Right lobe of liver (tissue), 4 donors: ENCODE measurements around the gene LONRF2.

ENCODE experiments used
- CTCF ChIP-seq, 4 donors: fragments of 200-600 bp in 3 of 4; fragments of 450-650 bp in 1 of 4; IDR thresholded peaks; one replicate each; pipeline versions ENCODE4 v1.5.1 to v1.8.0; 2016 to 2022; ENCODE audit warnings: antibody characterized with exemption in 4 of 4, mild to moderate bottlenecking in 2 of 4
- POLR2A ChIP-seq: fragments of 450-650 bp; IDR thresholded peaks from one replicate; pipeline ENCODE4 v1.6.1; 2017; ENCODE audit warnings: antibody characterized with exemption, mild to moderate bottlenecking
- donor health status: DM: no; HTN: no; CAD: no.
- donor health status: DM: no; HTN: no; CAD: no.
- donor health status: DM: no; HTN: yes; CAD: no.

DNA sequence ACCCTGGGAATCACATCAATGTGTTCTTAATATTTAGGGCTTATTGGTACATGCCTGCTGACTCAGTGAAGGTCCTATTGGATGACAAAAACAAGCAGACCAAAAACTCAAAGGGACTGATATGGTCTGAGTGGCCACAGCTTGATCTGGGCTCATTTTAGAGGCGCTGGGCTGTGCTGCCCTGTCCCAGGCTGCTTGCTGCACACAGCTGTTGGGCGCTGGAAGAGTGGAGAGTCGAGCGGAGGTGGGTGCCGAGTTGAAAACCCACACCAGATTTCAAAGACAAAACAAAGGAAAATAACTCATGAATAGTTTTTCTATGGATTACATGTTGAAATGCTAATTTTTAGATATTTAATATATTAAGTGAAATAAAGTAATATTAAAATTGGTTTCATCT is 68.5 kb downstream of the LONRF2 start:
- no peak for TF ChIP-seq CTCF (IDR thresholded peaks at IDR 0.05)
- TF ChIP-seq POLR2A: no peak
